Liver (tissue), 3 donors: ENCODE measurements around the gene PRDM7.

Experiments used
- ATF3 ChIP-seq: IDR thresholded peaks from 2 replicates; pipeline ENCODE4 v1.6.1; 2016; ENCODE audit warnings: antibody characterized with exemption
- CTCF ChIP-seq: fragments of 150-350 bp; IDR thresholded peaks from 2 replicates; pipeline ENCODE4 v1.5.1; 2017; ENCODE audit warnings: improper control_type of control experiment, low read depth, low read length; ENCODE audit not compliant: missing input control
- GABPA ChIP-seq, 2 donors: IDR thresholded peaks in 1 of 2; conservative IDR thresholded peaks in 1 of 2; 2 replicates each; pipeline ENCODE4 v1.6.1; 2016; ENCODE audit warnings: antibody characterized with exemption in 2 of 2, mild to moderate bottlenecking in 1 of 2, moderate library complexity in 1 of 2
- HNF4G ChIP-seq: IDR thresholded peaks from 2 replicates; pipeline ENCODE4 v1.6.1; 2016; ENCODE audit warnings: antibody characterized with exemption
- JUND ChIP-seq, 2 donors: IDR thresholded peaks; 2 replicates each; pipeline ENCODE4 v1.6.1; 2016; ENCODE audit warnings: antibody characterized with exemption in 2 of 2
- MAX ChIP-seq: IDR thresholded peaks from 2 replicates; pipeline ENCODE4 v1.6.1; 2016; ENCODE audit warnings: antibody characterized with exemption
- RAD21 ChIP-seq, 2 donors: IDR thresholded peaks; 2 replicates each; pipeline ENCODE4 v1.6.1; 2016; ENCODE audit warnings: antibody characterized with exemption in 2 of 2, mild to moderate bottlenecking in 2 of 2
- REST ChIP-seq: IDR thresholded peaks from 2 replicates; pipeline ENCODE4 v1.6.1; 2016; ENCODE audit warnings: antibody characterized with exemption, mild to moderate bottlenecking
- RXRA ChIP-seq, 2 donors: IDR thresholded peaks; 2 replicates each; pipeline ENCODE4 v1.6.1; 2017 to 2018; ENCODE audit warnings: antibody characterized with exemption in 2 of 2, mild to moderate bottlenecking in 1 of 2
- TAF1 ChIP-seq: conservative IDR thresholded peaks from 2 replicates; pipeline ENCODE4 v1.6.1; 2016; ENCODE audit warnings: antibody characterized with exemption, mild to moderate bottlenecking
- YY1 ChIP-seq: IDR thresholded peaks from 2 replicates; pipeline ENCODE4 v1.6.1; 2016; ENCODE audit warnings: antibody characterized with exemption, mild to moderate bottlenecking
- TF ChIP-seq, protein P1 (sequence below): IDR thresholded peaks from 2 replicates; pipeline ENCODE4 v1.6.1; 2016; ENCODE audit warnings: antibody characterized with exemption
- donor health status: healthy.
- donor health status: healthy.

- TF ChIP-seq RAD21 (IDR thresholded peaks at IDR 0.05) (no peak), CTCF (no peak), REST (no peak), MAX (no peak), YY1 (no peak), TAF1 (no peak), HNF4G (no peak), JUND (IDR thresholded peaks at IDR 0.05) (no peak), GABPA (IDR thresholded peaks at IDR 0.05 in 1 of 2, conservative IDR thresholded peaks at IDR 0.05 in 1 of 2) (no peak), ATF3 (no peak), RXRA (IDR thresholded peaks at IDR 0.05) (no peak)
- TF ChIP-seq, protein P1, sequence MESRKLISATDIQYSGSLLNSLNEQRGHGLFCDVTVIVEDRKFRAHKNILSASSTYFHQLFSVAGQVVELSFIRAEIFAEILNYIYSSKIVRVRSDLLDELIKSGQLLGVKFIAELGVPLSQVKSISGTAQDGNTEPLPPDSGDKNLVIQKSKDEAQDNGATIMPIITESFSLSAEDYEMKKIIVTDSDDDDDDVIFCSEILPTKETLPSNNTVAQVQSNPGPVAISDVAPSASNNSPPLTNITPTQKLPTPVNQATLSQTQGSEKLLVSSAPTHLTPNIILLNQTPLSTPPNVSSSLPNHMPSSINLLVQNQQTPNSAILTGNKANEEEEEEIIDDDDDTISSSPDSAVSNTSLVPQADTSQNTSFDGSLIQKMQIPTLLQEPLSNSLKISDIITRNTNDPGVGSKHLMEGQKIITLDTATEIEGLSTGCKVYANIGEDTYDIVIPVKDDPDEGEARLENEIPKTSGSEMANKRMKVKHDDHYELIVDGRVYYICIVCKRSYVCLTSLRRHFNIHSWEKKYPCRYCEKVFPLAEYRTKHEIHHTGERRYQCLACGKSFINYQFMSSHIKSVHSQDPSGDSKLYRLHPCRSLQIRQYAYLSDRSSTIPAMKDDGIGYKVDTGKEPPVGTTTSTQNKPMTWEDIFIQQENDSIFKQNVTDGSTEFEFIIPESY: no peak
Observed at GRCh38 chr16:90040152-90041023, 36.7 kb downstream of the PRDM7 start.
